GM18526 (cell line): Measurements from ENCODE around the gene DHX32.
"Not testable (repeated sequence)": the region's sequence is repeated elsewhere in the genome, so short reads cannot be mapped to it uniquely, and the experiment has no call there.

Experiments
- POLR2A ChIP-seq: IDR thresholded peaks from 3 replicates; pipeline ENCODE4 v1.6.1; 2011; ENCODE audit not compliant: insufficient read length; ENCODE audit errors: extremely low read depth

Gene DHX32, protein sequence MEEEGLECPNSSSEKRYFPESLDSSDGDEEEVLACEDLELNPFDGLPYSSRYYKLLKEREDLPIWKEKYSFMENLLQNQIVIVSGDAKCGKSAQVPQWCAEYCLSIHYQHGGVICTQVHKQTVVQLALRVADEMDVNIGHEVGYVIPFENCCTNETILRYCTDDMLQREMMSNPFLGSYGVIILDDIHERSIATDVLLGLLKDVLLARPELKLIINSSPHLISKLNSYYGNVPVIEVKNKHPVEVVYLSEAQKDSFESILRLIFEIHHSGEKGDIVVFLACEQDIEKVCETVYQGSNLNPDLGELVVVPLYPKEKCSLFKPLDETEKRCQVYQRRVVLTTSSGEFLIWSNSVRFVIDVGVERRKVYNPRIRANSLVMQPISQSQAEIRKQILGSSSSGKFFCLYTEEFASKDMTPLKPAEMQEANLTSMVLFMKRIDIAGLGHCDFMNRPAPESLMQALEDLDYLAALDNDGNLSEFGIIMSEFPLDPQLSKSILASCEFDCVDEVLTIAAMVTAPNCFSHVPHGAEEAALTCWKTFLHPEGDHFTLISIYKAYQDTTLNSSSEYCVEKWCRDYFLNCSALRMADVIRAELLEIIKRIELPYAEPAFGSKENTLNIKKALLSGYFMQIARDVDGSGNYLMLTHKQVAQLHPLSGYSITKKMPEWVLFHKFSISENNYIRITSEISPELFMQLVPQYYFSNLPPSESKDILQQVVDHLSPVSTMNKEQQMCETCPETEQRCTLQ

DNA sequence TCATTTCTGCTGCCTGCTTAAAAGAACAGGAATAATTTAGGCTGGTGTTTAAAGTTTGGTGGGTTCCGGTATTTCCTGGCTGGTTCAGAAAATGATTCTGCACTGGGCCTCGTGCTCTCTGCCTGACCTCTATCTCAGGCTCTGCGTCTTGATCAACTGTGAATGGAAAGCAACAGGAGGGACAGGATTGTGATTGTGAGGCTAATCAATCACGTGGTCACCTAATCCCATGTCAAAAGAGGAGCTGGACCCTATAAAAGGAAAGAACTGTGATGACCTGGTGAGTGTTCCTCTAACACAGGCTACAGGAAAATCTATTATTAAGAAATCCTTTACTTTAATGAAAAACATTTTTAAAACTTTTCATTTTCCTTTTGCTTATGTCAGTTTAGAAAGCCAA is at the start of gene DHX32:
DHX32 (minus strand) TSS at position 101 of the 400 bp plus-strand sequence. CDS start 468 bp downstream, outside the sequence.
- TF ChIP-seq POLR2A, result no peak

GRCh38 chr10:125929618-125930017 is 48.5 kb upstream of the DHX32 start:
- no peak for TF ChIP-seq POLR2A

- no peak for TF ChIP-seq POLR2A
Measured at GRCh38 chr10:125928928-125929585, 48.0 kb upstream of the DHX32 start.

DNA sequence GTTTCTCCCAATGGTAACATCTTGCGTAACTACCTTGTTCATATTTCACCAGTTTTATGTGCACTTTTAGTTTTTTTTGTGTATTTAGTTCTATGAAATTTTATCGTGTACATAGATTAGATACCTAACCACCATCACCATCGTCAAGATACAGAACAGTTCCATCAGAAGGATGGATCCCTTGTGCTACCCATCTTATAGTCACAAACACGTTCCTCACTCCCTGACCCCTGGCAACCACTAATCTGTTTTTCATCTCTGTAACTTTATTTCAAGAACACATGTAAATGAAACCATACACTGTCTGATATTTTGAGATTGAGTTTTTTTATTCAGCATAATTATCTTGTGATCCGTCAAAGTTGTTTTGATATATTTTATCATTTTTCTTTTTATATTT is 45.2 kb upstream of the DHX32 start:
- no peak for TF ChIP-seq POLR2A

- no peak for TF ChIP-seq POLR2A
Measured at GRCh38 chr10:125925262-125925834, 44.3 kb upstream of the DHX32 start.

- TF ChIP-seq POLR2A, result no peak
Measured at GRCh38 chr10:125916977-125917376, 35.9 kb upstream of the DHX32 start.

GRCh38 chr10:125911990-125912389 is 30.9 kb upstream of the DHX32 start:
- no peak for TF ChIP-seq POLR2A

DNA sequence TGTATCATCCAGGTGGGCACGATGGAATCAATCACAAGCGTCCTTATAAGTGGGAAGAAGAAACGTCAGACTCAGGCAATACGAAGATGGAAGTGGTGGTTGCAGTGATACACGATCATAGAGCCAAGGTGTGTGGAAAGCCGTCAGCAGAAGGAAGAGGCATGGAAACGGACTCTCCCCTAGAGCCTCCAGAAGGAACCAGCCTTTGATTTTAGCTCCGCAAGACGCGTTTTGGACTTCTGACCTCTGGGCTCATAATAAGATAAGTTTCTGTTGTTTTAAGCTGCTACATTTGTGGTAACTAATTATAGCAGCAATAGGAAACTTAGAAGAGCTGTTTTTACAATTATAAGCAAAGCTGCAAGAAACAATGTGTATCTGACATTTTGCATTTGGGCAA is 30.1 kb upstream of the DHX32 start:
- no peak for TF ChIP-seq POLR2A

GRCh38 chr10:125896088-125896934 is 15.2 kb upstream of the DHX32 start, which contains the start of gene FANK1:
Gene FANK1 (plus strand): TSS chr10:125896564. CDS start chr10:125896643, 79 bp downstream.
- TF ChIP-seq POLR2A, result not testable (repeated sequence)

- no peak for TF ChIP-seq POLR2A
Measured at GRCh38 chr10:125886914-125887512, 5.9 kb upstream of the DHX32 start.

GRCh38 chr10:125883211-125883610 is 2.1 kb upstream of the DHX32 start:
- TF ChIP-seq POLR2A, result no peak

DNA sequence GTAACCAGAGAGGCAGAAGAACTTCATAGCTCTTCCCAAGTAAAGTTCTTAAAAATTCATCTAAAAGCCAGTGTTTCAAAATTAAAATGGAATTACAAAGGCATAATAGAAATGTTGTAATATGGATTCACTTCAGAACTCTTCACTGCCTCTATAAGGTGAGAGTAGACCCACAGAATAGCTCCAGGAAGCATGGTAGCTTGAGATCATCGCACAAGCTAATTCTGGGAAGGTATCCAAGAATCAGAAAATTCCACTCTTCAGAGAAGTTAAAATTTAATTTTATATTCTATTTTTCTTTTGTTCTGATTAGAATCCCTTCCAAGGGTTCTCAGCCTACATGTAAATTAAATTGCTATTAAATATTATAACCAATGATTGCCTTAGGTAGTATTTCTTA is 1.5 kb upstream of the DHX32 start:
- TF ChIP-seq POLR2A, result no peak

DNA sequence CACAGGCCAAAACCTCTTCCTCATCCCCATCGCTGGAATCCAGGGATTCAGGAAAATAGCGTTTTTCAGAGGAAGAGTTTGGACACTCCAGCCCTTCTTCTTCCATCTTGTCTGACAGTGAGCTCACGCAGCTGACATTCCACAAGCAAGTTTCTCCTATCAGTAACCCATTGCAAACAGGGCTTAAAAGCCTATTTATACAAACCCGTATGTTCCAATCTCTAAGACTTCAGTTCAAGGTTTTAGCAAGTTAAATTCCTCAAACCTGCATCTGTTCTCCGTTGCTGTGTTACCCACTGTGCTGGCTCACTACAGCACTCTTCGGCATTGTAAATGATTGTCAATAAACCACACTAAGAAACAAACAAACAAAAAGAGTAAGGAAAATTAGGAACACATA is 373 bp downstream of the DHX32 start:
- TF ChIP-seq POLR2A, result no peak

DNA sequence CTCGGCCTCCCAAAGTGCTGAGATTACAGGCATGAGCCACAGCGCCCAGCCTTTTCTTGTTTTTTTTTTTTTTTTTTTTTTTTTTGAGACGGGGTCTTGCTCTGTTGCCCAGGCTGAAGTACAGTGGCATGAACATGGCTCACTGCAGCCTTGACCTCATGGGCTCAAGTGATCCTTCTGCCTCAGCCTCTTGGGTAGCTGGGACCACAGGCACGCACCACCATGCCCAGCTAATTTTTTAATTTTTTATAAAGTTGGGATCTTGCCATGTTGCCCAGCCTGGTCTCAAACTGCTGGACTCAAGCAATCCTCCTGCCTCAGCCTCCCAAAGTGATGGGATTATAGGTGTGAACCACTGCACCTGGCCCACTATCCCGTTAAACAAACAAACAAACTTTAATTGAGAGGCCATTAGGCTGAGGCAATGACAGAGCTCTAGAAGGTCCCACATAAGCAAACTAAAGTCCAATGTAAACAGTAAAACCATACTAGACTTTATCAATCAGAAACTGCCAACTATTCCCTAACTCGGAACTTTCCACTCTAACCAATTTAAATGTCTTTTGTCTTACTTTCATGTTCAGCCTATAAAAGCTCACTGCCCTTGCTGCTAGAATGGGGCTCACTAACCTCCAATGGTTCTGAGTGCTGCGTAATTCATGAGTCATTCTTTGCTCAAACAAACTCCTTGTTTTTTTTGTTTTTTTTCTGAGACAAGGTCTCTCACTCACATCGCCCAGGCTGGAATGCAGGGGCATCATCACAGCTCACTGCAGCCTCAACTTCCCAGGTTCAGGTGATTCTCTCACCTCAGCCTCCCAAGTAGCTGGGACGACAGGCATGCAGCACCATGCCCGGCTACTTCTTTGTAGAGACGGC is 1.9 kb downstream of the DHX32 start:
- TF ChIP-seq POLR2A, result no peak

GRCh38 chr10:125871338-125871737 is 9.8 kb downstream of the DHX32 start:
- TF ChIP-seq POLR2A, result no peak
